PC-9 (cell line): ENCODE data around the gene CD83.

Experiments used
- EZH2 ChIP-seq: fragments of 200-600 bp; sonication (generic); IDR thresholded peaks from 2 replicates; pipeline ENCODE4 v1.8.0; 2017; ENCODE audit warnings: antibody characterized with exemption, low read depth
- TF ChIP-seq, protein P1 (sequence below): fragments of 200-600 bp; sonication (generic); conservative IDR thresholded peaks from 2 replicates; pipeline ENCODE4 v1.6.1; 2017; ENCODE audit warnings: mixed run types, antibody characterized with exemption, mild to moderate bottlenecking, moderate library complexity

DNA sequence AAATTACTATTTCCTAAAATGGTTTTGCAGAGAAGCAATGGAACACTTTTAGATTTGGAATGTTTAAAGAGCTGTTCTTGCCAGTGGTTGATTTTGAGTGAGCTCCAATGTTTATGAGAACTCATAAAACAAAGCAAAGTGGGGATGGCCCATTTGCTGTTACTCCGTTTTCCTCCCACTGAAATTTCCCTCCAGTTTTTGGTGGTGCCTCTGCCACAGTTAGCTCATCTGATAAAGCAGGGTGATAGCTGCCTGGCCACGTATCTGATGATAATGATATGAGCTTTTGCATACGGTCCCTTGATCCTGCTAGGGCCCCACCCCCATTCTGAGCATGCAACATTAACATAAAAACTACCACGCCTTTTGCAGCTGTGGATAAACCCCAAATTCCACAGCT, 10.4 kb downstream of the CD83 start:
- TF ChIP-seq, protein P1, sequence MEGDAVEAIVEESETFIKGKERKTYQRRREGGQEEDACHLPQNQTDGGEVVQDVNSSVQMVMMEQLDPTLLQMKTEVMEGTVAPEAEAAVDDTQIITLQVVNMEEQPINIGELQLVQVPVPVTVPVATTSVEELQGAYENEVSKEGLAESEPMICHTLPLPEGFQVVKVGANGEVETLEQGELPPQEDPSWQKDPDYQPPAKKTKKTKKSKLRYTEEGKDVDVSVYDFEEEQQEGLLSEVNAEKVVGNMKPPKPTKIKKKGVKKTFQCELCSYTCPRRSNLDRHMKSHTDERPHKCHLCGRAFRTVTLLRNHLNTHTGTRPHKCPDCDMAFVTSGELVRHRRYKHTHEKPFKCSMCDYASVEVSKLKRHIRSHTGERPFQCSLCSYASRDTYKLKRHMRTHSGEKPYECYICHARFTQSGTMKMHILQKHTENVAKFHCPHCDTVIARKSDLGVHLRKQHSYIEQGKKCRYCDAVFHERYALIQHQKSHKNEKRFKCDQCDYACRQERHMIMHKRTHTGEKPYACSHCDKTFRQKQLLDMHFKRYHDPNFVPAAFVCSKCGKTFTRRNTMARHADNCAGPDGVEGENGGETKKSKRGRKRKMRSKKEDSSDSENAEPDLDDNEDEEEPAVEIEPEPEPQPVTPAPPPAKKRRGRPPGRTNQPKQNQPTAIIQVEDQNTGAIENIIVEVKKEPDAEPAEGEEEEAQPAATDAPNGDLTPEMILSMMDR = no peak
- TF ChIP-seq EZH2 = no peak
